OCI-LY7 (cell line): Measurements from ENCODE around the gene AGAP3. TPM values are rescaled to one million over a fixed set of nuclear protein-coding genes. Genes with fewer than 3 reads are reported as not detected.

Experiments
- BruUV-seq: library from RNA; stranded (reverse); fragments of 400-500 nt; replicated peaks from 2 replicates; lab custom pipeline; 2021; lab: Mats Ljungman, UMichigan
- CTCF ChIA-PET: fragments of 300-600 bp; sonication (Branson Sonifier 250); formaldehyde crosslinking; loops from one replicate; lab custom pipeline; 2022; ENCODE audit warnings: antibody characterized with exemption; ENCODE audit not compliant: unreplicated experiment; lab: Charles Lee
- POLR2A ChIA-PET: fragments of 300-600 bp; sonication (Branson Sonifier 250); formaldehyde crosslinking; loops from one replicate; lab custom pipeline; 2022; ENCODE audit warnings: antibody characterized with exemption; lab: Charles Lee
- DNase-seq: peaks from one replicate; pipeline ENCODE4 v3.0.0-alpha.2; 2015; ENCODE audit warnings: low spot score
- H2AFZ ChIP-seq: fragments of 200-600 bp; sonication (generic), shearing (Covaris generic); 2 replicates; pipeline ENCODE4 v1.6.1; 2014; ENCODE audit warnings: mild to moderate bottlenecking, antibody characterized with exemption, low read length, moderate library complexity
- H3K27ac ChIP-seq: fragments of 200-600 bp; sonication (generic); 2 replicates; pipeline ENCODE4 v1.5.1; 2014; ENCODE audit warnings: mixed run types, low read depth, mild to moderate bottlenecking, moderate library complexity, low read length, inconsistent platforms; ENCODE audit not compliant: poor library complexity, severe bottlenecking
- H3K36me3 ChIP-seq: fragments of 200-600 bp; sonication (generic); 2 replicates; pipeline ENCODE4 v1.6.1; 2014; ENCODE audit warnings: mild to moderate bottlenecking, antibody characterized with exemption, low read length, moderate library complexity, mixed read lengths; ENCODE audit not compliant: insufficient read depth
- H3K4me1 ChIP-seq: fragments of 200-600 bp; sonication (generic); 2 replicates; pipeline ENCODE4 v1.5.1; 2014; ENCODE audit warnings: mild to moderate bottlenecking, low read length; ENCODE audit not compliant: insufficient read depth, poor library complexity, severe bottlenecking
- H3K4me2 ChIP-seq: fragments of 200-600 bp; sonication (generic); 2 replicates; pipeline ENCODE4 v1.6.1; 2014; ENCODE audit warnings: mild to moderate bottlenecking, low read length
- H3K4me3 ChIP-seq: fragments of 200-600 bp; sonication (generic); 2 replicates; pipeline ENCODE4 v1.5.1; 2014; ENCODE audit warnings: mild to moderate bottlenecking, low read depth, low read length; ENCODE audit not compliant: poor library complexity, severe bottlenecking
- H3K79me2 ChIP-seq: fragments of 200-600 bp; sonication (generic); 2 replicates; pipeline ENCODE4 v1.6.1; 2016; ENCODE audit warnings: low read depth, mild to moderate bottlenecking, low read length, moderate library complexity, mixed read lengths; ENCODE audit not compliant: insufficient read depth
- H3K9me2 ChIP-seq: fragments of 200-600 bp; sonication (generic); 2 replicates; pipeline ENCODE4 v1.6.1; 2016; ENCODE audit warnings: mild to moderate bottlenecking, low read length, mixed read lengths; ENCODE audit not compliant: insufficient read depth
- H3K9me3 ChIP-seq: fragments of 200-600 bp; sonication (generic); 2 replicates; pipeline ENCODE4 v1.6.1; 2014; ENCODE audit warnings: mild to moderate bottlenecking, mixed run types, low read length, mixed read lengths
- H4K20me1 ChIP-seq: fragments of 200-600 bp; sonication (generic); 2 replicates; pipeline ENCODE4 v1.6.1; 2014; ENCODE audit warnings: mild to moderate bottlenecking, antibody characterized with exemption, low read length, moderate library complexity, mixed read lengths; ENCODE audit not compliant: insufficient read depth
- EZH2phosphoT487 ChIP-seq: fragments of 200-600 bp; sonication (generic); IDR thresholded peaks from 2 replicates; pipeline ENCODE4 v1.6.1; 2018; ENCODE audit warnings: low read depth, borderline replicate concordance, mild to moderate bottlenecking, mixed run types, antibody characterized with exemption, low read length, moderate library complexity, mixed read lengths
- intact Hi-C: fragments of 100-400 bp; cut with micrococcal nuclease; formaldehyde crosslinking; loops from one replicate; pipeline ENCODE4 v1.10.0; 2022; ENCODE audit not compliant: unreplicated experiment
- total RNA-seq, 2 experiments: library from RNA; depleted of rRNA in 1 of 2; stranded (reverse); fragments of >200 nt in 1 of 2; shearing (Covaris generic) in 1 of 2; gene quantifications; 2 replicates each; pipeline ENCODE4 v1.2.3, GENCODE V29; 2014 to 2022
- TF ChIP-seq, protein P1 (sequence below): fragments of 200-600 bp; sonication (generic); conservative IDR thresholded peaks from 2 replicates; pipeline ENCODE4 v1.5.1; 2014; ENCODE audit warnings: mild to moderate bottlenecking, antibody characterized with exemption, low read length, moderate library complexity, mixed read lengths

The AGAP3 gene
- total RNA-seq, 2 experiments from 2014 or later, result 4.8 to 30.9 TPM

DNA sequence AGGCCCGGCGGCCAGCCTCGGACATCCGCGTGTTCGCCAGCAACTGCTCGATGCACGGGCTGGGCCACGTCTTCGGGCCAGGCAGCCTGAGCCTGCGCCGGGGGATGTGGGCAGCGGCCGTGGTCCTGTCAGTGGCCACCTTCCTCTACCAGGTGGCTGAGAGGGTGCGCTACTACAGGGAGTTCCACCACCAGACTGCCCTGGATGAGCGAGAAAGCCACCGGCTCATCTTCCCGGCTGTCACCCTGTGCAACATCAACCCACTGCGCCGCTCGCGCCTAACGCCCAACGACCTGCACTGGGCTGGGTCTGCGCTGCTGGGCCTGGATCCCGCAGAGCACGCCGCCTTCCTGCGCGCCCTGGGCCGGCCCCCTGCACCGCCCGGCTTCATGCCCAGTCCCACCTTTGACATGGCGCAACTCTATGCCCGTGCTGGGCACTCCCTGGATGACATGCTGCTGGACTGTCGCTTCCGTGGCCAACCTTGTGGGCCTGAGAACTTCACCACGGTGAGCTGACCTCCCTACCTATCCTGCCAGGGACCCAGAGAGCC lies 37.3 kb upstream of the AGAP3 start:
- POLR2A ChIA-PET, result no interaction called here
- no peak for TF ChIP-seq EZH2phosphoT487
- TF ChIP-seq, protein P1, sequence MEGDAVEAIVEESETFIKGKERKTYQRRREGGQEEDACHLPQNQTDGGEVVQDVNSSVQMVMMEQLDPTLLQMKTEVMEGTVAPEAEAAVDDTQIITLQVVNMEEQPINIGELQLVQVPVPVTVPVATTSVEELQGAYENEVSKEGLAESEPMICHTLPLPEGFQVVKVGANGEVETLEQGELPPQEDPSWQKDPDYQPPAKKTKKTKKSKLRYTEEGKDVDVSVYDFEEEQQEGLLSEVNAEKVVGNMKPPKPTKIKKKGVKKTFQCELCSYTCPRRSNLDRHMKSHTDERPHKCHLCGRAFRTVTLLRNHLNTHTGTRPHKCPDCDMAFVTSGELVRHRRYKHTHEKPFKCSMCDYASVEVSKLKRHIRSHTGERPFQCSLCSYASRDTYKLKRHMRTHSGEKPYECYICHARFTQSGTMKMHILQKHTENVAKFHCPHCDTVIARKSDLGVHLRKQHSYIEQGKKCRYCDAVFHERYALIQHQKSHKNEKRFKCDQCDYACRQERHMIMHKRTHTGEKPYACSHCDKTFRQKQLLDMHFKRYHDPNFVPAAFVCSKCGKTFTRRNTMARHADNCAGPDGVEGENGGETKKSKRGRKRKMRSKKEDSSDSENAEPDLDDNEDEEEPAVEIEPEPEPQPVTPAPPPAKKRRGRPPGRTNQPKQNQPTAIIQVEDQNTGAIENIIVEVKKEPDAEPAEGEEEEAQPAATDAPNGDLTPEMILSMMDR, result no peak

DNA sequence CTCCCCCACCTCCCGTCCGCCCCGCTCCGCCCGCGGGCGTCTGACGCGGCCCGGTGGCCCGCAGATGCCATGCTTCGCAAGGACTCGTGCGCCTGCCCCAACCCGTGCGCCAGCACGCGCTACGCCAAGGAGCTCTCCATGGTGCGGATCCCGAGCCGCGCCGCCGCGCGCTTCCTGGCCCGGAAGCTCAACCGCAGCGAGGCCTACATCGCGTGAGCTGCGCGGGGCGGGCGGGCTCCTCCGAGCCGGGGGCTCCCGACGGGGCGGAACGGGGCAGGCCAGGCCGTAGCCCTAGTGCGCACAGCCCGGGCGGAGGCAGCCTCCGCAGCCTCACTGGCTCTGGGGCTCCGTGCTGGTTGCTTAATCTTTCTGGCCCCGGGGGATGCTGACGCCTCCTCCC lies 35.2 kb upstream of the AGAP3 start:
- ChIA-PET CTCF (no interaction called here), POLR2A (no interaction called here)
- Histone ChIP-seq H3K4me2 (no peak overlapping the region), H3K79me2 (no peaks in the 10 kb centered on the region), H3K4me3 (no peak overlapping the region), H3K36me3 (no peaks in the 10 kb centered on the region), H3K9me2 (no peaks in the 10 kb centered on the region), H4K20me1 (no peaks in the 10 kb centered on the region), H3K9me3 (no peaks in the 10 kb centered on the region), H2AFZ (no peak overlapping the region), H3K4me1 (peaks cover 7% of the 10 kb centered on the region), H3K27ac (no peak overlapping the region)
- TF ChIP-seq, protein P1, result no peak
- no peak for TF ChIP-seq EZH2phosphoT487
- no TSS peak for BruUV-seq
- intact Hi-C loops, result no loop called here
- DNase-seq, result no peak

More for the DNA sequence above, 37.3 kb upstream of the AGAP3 start:
- no TSS peak for BruUV-seq
- DNase-seq, result no peak
- no peak overlapping the region for H3K4me2 ChIP-seq
- CTCF ChIA-PET, result no interaction called here
- H3K9me3 ChIP-seq, result no peaks in the 10 kb centered on the region
- H2AFZ ChIP-seq, result no peak overlapping the region
- no peaks in the 10 kb centered on the region for H3K9me2 ChIP-seq
- no peak overlapping the region for H3K4me3 ChIP-seq
- no peaks in the 10 kb centered on the region for H4K20me1 ChIP-seq
- no peak overlapping the region for H3K27ac ChIP-seq
- intact Hi-C loops, result no loop called here
- peaks cover 7% of the 10 kb centered on the region for H3K4me1 ChIP-seq
- H3K79me2 ChIP-seq, result no peaks in the 10 kb centered on the region
- no peaks in the 10 kb centered on the region for H3K36me3 ChIP-seq

DNA sequence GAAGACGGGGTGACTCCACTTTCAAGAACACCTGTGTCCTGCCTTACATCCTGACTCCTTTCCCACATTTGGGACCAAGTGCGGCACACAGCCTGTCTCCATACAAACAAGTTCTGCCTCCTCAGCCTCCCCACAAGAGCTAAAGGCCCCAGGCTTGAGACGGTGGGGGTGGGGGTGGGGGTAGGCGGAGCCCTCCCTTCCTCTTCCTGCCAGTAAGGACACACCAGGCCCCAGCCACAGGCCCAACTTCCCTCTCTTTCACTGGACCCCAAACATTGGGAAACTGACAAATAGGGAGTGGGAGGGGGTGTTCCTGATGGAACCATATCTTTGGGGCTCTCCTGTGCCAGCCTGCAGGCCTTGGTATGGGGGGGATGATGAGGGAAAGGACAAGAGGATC lies 33.2 kb upstream of the AGAP3 start:
- no peak overlapping the region for H3K4me2 ChIP-seq
- CTCF ChIA-PET, result interaction anchor here (0.7 kb wide), 1 partner anchor 77 kb away, joined by 3 read pairs; no protein-coding TSS in a partner anchor
- no peaks in the 10 kb centered on the region for H4K20me1 ChIP-seq
- no peak overlapping the region for H3K27ac ChIP-seq
- DNase-seq, result no peak
- H3K9me2 ChIP-seq, result no peaks in the 10 kb centered on the region
- no peak overlapping the region for H3K4me3 ChIP-seq
- peaks cover 14% of the 10 kb centered on the region for H3K4me1 ChIP-seq
- no peak overlapping the region for H2AFZ ChIP-seq
- BruUV-seq, result no TSS peak
- no peaks in the 10 kb centered on the region for H3K36me3 ChIP-seq
- no peaks in the 10 kb centered on the region for H3K79me2 ChIP-seq
- intact Hi-C loops, result no loop called here
- H3K9me3 ChIP-seq, result no peaks in the 10 kb centered on the region
- POLR2A ChIA-PET, result no interaction called here
- TF ChIP-seq EZH2phosphoT487, result no peak
- TF ChIP-seq, protein P1, result no peak
